ENCODE measurements around the gene CCDC112.
"Not testable (repeated sequence)": the region's sequence is repeated elsewhere in the genome, so short reads cannot be mapped to it uniquely, and the experiment has no call there.

CCDC112 gene

DNA sequence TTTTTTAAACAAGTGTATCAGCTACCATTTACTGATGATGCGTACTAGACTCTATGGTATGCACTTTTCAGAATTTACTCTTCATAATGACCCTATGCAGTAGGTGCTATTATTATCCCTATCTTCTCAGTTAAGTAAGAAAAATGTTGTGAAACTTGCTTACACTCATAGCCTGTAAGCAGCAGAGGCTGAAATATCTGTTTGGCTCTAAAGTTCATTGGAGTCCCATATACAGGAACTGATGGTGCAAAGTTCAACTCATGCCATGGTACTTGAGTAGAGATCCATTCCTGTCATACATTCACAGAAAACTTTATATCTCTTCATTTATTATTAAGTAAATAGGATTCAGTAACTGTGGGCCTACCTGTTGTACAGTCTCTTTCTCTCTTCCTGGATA, 41.4 kb upstream of the CCDC112 start:
- DNase-seq (ENCODE audit: low spot score) = no peak
- TF ChIP-seq CTCF (IDR thresholded peaks at IDR 0.05; ENCODE audit: extremely low read depth, missing control alignments) = no peak

DNA sequence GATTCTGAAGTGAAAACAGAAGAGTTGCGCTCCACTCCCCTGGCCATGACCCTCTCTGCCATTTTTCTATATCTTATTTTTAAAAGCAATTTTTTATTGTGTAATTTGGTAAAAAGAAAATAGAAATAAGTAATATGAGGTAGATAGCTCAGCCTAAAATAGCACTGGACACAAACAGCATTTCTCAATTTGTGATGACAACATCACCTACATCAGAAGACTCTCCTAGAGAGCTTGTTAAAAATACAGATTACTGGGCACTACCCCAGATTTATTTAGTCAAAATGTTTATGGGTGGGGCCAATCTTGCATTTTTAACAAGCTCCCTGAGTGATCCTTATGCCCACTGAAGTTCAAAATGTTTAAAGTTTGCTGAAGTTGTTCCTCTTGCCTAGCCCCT, 40.5 kb upstream of the CCDC112 start:
- no peak for DNase-seq (ENCODE audit: low spot score)
- TF ChIP-seq CTCF (IDR thresholded peaks at IDR 0.05; ENCODE audit: extremely low read depth, missing control alignments) = no peak

DNA sequence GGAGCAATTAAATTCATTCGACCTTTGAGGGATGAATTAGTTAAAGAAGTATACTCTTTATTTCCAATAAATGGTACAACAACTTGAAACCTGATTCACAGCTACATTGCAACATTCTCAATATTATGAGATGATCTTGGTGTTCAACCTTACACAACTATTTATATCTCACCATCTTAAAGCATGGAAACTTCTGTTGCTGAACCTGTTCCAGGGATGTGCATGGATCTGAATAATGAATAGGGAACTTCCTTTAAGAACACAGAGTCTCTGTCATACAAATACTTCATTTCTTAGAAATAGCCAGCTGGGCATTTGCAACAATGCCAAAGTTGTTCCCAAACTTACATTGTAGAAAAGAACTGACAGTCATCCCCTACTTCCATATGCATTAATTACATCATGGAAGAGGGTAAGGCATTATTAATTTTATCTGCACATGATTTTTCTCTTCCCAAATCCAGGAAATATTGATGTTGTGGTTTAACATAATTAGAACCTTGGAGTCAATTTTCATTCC, 39.8 kb upstream of the CCDC112 start:
- no peak for DNase-seq (ENCODE audit: low spot score)
- no peak for TF ChIP-seq CTCF (IDR thresholded peaks at IDR 0.05; ENCODE audit: extremely low read depth, missing control alignments)

DNA sequence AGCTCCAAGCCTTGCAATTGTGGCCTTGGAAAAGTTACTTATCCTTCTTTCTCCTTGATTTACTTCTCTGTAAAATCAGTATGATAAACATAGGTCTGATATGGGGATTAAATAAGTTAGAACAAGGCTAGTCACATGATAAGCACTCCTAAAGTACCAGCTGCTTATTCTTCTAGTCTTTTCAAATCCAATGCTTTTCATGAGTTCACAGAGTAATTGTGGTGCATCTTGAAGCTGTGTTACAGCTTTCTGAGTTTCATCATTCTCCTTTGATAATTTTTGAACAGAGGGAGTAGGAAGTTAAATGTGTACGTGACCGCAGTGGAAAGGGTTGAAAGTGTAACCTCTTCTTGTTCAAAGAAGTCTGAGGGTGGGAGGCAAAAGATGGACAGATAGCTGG, 38.8 kb upstream of the CCDC112 start:
- DNase-seq (ENCODE audit: low spot score) = no peak
- TF ChIP-seq CTCF (IDR thresholded peaks at IDR 0.05; ENCODE audit: extremely low read depth, missing control alignments) = no peak

DNA sequence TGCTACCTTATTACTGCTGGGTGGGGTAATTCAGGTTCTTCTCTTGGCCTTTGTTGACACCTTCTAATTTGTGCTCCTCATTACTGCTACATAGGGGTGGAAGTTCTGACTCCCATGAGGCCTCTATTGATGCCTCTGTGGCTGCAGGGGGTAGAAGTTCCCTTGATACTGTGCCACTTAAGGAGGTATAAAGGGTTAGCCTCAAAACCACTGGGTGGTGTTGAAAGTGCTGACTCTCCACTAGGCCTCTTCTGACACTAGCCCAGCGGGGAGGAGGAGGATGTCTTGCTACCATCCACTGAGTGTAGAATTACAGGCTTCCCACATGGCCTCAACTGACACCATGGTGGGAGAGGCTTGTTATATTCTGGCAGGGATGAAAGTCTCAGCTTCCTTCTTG, 36.7 kb upstream of the CCDC112 start:
- no peak for DNase-seq (ENCODE audit: low spot score)

DNA sequence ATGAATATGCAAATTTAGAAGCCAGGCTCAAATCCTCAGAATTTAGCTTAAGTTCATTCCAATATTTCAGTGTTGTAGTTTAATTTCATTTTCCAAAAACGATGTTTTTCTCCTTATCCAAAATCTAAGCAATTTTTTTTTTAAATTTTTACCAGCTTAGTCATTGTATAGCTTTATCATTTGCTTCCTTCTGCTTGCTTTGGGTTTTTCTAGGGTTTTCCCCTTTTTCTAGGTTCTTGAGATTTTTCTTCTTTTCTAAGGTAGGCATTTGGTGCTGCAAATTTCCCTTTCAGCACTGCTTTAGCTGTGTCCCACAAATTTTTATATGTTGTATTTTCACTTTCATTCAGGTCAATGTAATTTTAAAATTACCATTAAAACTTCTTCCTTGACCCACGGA, 34.4 kb upstream of the CCDC112 start:
- no peak for TF ChIP-seq CTCF (IDR thresholded peaks at IDR 0.05; ENCODE audit: extremely low read depth, missing control alignments)
- no peak for DNase-seq (ENCODE audit: low spot score)

More for the DNA sequence above, 36.7 kb upstream of the CCDC112 start:
- TF ChIP-seq CTCF (IDR thresholded peaks at IDR 0.05; ENCODE audit: extremely low read depth, missing control alignments) = no peak

DNA sequence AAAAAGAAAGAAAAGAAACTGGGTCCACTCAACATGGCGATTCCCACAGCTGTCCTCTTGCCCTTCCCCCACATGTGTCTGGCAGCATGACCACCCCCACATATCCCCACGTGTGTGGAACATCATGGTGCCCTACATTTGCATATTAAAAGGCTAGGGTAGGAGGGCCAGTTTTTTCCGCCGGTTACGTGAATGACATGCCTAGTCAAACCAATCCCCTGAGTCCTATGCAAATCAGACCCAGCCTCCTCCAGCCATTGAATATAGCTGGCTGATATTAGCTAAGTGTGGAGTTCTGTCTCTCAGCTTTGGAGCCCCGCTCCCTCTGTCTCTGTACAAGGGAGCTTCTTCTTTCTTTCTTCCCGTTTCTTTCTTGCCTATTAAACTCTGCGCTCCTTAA, 33.0 kb upstream of the CCDC112 start:
- no peak for DNase-seq (ENCODE audit: low spot score)
- no peak for TF ChIP-seq CTCF (IDR thresholded peaks at IDR 0.05; ENCODE audit: extremely low read depth, missing control alignments)

- not testable (repeated sequence) for DNase-seq (ENCODE audit: low spot score)
Observed at GRCh38 chr5:115328617-115329274, 32.3 kb upstream of the CCDC112 start.
